Activated CD4-positive, alpha-beta T cell treated with anti-CD3 and anti-CD28 coated beads, Interleukin-2, amount 50 U/mL, for 4 hours (primary cell): ENCODE measurements around the gene GRAMD1A.
A peak's percentile ranks its signal among the peaks of the same experiment; 100 is the strongest.
"Not testable (repeated sequence)": the region's sequence is repeated elsewhere in the genome, so short reads cannot be mapped to it uniquely, and the experiment has no call there.

Experiments used
- DNase-seq, 2 experiments: peaks; one replicate each; pipeline ENCODE4 v3.0.0-alpha.2; 2020

The GRAMD1A gene

DNA sequence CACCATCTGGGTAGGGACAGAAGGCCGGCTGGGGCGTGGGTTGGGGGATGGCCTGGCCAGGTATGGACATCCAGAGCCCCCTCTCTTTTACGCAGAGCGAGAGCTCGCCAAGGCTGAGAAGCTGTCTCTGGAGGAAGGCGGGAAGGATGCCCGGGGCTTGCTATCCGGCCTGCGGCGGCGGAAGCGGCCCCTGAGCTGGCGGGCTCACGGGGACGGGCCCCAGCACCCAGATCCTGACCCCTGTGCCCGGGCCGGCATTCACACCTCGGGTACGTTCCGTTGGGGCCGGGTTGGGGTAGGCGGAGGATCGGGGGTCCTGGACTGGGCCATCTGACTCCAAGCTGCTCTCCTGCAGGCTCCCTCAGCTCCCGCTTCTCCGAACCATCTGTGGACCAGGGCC lies 21.5 kb downstream of the GRAMD1A start:
- no peak for DNase-seq

DNA sequence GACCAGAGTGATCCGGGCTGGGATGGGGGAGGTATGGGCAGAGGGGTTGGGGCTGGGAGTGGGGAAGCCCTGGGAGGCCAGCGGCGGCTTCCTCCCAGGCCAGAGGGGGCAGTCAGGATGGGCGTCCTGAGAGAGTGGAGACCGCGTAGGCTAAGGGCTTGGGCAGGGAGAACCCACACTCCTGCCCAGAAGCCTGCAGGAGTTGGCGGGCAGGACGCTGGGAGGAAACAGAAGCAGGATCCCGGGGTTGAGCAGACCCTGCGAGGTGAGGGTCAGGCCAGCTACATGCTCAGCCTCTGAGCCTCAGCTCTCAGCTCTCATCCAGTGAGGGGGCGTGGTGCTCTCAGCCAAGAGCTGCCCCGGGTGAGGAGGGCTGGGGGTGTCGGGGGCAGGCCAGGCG lies 22.3 kb downstream of the GRAMD1A start:
- DNase-seq: no peak

DNA sequence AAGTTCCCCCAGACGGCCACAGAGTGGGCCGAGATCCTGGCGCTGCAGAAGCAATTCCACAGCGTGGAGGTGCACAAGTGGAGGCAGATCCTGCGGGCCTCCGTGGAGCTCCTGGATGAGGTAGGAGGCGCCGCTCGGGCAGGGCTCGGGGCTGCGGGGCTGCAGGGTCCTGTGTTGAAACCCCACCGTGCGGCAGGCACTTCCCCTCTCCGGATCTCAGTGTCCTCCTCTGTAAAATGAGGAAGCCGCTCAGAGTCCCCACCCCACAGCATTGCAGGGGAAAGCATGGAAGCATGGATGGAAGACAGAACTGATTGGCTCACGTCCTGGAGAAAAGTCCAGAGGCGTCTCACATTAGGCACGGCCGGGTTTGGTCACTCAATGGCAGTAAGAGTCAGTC lies 23.3 kb downstream of the GRAMD1A start:
- DNase-seq: no peak

DNA sequence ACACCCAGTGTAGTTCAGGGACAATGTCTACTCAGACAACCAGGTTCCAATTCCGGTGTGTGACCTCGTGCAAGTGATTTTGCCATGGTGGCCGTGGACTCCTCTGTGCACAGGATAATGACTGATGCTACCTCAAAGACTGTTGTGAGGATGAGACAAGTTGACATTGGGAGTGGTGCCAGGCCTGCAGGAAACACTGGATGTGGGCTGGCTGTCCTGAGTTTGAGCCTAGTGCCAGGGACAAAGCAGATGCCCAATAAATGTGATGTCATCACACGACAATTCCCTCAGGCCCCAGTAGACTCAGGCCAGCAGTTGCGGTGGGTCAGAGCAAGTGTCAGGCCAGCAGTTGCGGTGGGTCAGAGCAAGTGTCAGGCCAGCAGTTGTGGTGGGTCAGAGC lies 24.0 kb downstream of the GRAMD1A start:
- no peak for DNase-seq

DNA sequence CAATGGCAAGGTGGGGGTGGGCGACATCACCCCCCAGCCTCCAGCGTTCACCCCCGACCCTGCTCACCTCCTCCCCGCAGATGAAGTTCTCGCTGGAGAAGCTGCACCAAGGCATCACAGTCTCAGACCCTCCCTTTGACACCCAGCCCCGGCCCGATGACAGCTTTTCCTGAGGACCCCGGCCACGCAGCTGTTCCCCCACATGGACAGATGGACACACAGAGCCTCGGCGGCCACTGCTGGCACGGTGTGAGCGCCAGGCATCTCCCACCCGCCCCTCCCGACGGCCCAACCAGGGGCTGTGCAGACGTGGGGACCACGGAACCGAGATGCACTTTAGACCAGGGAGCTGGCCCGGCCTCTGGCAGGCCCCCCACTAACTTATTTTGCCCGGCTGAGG lies 25.8 kb downstream of the GRAMD1A start:
- no peak for DNase-seq

DNA sequence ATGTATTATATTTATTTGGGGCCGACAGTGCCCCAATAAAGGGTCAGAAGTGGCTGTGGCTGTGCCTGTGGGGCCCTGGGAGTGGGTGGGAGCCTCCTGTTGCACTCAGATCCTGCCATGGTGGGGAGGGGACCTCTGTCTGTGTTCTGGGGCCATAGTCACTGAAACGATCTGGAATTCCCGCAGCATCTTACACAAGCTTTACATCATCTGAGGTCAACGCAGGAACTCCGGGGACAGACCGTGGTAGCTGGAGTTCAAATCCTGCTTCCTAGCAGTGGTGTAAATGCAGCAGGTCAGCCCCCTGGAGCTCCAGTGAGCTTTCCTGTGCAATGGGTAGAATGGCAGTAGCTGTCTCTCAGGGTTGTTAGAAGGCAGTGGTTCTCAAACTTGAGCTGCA lies 26.3 kb downstream of the GRAMD1A start:
- DNase-seq: no peak

DNA sequence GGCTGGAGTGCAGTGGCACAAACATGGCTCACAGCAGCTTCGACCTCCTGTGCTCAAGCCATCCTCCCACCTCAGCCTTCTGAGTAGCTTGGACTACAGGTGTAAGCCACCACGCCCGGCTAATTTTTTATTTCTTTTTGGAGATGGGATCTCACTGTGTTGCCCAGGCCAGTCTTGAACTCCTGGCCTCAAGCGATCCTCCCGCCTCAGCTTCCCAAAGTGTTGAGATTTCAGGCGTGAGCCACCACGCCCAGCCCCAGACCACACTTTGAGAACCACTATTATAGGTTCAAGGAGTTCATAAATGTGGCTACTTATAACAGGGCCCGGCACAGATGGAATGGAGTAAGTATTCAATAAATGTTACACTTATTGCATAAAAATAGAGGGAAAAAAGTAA lies 26.9 kb downstream of the GRAMD1A start:
- no peak for DNase-seq

DNA sequence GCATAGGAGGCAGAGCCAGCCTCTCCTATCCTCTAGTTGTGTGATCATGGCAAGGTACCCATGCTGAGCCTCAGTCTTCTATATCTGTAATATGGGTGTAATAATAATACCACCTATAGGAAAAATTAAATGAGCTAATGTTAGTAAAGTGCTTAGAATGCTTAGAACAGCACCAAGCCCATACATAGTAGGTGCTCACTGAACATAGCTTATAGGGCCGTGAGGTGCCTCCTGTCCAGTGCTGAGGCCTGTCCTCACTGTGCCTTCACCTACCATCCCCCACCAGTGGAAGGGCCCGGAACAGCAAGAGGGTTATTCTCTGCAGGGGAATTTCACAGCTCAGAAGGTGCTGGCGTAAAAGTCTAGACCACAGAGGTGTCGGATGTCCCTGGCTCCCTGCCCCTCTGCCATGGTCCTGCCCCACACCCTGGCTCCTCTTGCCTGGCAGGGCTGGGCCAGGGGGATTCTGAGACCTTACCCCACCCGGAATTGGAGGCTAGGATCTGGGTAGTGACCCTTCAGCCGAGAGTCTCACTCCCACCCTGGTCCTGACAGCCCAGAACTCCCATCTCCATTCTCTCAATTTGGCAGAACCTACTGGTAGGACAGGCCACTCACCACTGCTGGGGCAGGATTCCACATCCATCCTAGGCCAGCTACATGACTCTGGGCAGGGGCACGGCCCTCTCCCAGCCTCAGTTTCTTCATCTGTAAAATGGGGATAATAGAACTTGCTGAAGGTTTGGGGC lies 27.9 kb downstream of the GRAMD1A start:
- DNase-seq: no peak

DNA sequence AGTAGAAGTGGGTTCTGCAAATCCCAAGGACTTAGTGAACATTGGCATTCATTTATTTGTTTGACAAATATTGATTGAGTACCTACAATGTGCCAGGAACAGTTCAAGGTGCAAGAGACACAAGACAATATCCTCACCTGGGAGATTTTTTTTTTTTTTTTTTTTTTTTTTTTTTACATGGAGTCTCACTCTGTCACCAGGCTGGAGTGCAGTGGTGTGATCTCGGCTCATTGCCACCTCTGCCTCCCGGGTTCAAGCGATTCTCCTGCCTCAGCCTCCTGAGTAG lies 28.4 kb downstream of the GRAMD1A start:
- DNase-seq: not testable (repeated sequence)

DNA sequence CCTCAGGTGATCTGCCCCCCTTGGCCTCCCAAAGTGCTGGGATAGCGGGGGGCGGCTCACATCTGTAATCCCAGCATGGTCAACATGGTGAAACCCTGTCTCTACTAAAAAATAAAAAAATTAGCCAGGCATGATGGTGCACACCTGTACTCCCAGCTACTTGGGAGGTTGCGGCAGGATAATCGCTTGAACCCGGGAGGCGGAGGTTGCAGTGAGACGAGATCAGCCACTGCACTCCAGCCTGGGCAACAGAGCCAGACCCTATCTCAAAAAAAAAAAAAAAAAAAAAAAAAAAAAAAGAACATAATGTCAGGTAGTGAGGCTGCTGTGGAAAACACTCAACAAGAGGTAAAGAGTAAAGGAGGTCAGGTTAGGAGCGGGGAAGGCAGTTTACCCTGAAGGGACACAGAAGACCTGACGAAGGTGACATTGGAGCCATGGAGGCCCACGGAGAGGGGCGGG lies 29.2 kb downstream of the GRAMD1A start:
- not testable (repeated sequence) for DNase-seq

DNA sequence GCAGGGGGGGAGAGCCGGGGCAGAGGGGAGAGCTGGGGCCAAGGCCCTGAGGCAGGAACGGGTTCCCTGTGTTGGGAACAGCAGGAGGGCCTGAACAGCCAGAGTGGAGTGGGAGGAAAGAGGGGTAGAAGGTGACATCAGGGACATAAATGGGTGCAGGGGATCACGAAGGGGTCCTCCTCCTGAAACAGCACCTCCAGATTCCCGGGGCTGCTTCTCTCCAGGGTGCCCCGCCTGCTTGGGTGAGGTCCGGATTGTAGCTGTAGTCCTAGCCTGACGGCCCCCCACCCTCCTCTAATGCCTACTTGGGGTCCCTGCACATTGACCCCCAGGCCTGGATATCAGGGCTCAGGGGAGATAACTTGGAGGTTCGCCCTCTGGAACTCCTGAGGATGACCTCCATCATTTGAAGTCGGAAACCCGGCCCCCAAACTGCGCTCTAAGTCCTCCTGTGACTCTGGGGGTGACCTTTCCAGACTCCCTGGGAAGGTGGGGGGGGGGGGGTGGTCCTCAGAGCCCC lies 29.7 kb downstream of the GRAMD1A start:
- DNase-seq: no peak

DNA sequence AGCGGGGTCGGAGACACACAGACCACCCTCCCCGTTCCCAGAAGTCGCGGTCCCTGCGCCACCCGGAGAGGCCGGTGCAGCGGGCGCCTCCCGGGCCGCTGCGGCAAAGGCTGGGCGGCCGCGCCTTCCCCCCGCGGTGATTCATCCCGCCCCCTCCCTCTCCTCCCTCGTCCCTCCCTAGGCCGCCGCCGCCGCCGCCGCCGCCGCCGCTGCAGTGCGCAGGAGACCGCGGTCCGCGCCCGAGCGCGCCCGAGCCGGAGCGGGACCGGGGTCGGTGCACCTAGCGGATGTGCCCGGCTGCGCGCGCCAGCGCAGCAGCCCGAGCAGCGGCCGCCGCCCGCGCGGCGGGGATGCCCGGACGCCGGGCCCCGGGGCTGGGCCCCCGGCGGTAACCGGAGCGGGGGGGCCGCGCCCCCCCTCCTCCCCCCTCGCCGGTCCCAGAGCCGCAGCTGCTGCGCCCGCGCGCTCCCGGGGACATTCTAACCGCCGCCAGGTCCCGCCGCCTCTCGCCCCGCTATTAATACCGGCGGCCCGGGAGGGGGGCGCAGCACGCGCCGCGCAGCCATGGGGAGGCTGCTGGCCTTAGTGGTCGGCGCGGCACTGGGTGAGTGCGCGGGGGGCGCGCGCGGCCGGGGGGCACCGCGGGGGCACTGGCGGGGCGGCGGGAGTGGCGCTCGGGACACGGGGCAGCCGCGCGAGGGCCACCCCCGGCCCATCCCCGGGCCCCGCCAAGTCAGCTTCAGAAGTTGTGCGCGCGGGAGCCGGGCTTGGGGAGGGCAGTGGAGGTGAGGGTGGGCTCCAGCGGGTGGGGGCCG lies 30.3 kb downstream of the GRAMD1A start, which contains the start of gene SCN1B:
Gene SCN1B, plus strand, starts transcription at position 214 of the 815 bp plus-strand sequence. Its CDS starts 351 bp downstream, at position 565.
- DNase-seq: peak; percentile 66 to 70

DNA sequence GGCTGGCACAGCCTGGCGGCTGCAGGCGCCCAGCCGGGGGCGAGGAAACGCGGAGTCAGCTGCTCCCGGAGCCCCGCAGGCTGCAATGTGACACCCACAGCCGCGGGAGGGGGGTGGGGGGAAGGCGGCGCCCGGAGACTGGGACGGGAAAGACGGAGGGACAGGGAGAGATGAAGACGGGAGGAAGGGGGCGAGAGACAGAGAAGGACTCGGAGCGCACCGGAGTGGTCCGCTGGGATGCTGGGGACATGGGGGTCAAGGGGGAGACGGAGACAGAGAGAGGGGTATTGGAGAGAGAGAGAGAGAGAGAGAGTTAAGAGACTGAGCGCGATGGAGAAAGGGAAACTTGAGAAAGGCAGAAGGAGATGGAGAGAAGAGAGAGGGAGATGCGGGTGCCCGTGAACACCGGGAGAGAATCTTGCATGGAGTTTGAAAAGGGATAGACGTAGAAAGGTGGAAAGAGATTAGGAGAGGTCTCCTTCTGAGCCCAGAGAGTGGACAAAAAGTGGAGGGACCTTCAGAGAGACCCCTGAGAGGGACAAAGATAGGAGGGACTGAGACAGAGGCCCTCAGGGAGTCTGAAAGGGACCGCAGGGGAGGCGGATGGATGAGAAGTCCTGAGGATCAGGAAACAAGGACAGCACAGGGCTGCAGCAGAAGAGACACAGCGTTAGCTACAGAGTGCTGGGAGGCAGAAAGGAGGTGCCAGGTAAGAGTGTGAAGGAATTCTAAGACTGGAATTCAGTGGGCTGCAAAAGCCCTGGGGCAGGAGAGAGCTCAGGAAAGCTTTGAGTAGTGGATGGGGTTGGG lies 31.2 kb downstream of the GRAMD1A start:
- DNase-seq: no peak

DNA sequence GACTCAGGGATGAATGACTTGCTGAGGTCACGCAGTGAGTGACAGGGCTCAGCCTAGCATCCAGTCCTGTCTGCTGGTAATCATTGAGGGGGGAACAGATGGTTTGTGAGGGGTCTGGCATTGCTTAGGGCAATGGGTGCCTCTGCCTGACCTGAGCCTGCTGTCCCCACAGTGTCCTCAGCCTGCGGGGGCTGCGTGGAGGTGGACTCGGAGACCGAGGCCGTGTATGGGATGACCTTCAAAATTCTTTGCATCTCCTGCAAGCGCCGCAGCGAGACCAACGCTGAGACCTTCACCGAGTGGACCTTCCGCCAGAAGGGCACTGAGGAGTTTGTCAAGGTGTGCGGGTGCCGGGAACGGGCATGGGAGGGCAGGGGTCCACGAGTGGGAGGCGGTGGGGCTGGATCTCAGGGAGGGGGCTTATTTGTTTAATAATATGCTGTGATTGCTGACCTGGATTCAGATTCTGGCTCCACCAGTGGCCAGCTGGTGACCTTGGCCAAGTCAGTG lies 32.3 kb downstream of the GRAMD1A start:
- DNase-seq: no peak

DNA sequence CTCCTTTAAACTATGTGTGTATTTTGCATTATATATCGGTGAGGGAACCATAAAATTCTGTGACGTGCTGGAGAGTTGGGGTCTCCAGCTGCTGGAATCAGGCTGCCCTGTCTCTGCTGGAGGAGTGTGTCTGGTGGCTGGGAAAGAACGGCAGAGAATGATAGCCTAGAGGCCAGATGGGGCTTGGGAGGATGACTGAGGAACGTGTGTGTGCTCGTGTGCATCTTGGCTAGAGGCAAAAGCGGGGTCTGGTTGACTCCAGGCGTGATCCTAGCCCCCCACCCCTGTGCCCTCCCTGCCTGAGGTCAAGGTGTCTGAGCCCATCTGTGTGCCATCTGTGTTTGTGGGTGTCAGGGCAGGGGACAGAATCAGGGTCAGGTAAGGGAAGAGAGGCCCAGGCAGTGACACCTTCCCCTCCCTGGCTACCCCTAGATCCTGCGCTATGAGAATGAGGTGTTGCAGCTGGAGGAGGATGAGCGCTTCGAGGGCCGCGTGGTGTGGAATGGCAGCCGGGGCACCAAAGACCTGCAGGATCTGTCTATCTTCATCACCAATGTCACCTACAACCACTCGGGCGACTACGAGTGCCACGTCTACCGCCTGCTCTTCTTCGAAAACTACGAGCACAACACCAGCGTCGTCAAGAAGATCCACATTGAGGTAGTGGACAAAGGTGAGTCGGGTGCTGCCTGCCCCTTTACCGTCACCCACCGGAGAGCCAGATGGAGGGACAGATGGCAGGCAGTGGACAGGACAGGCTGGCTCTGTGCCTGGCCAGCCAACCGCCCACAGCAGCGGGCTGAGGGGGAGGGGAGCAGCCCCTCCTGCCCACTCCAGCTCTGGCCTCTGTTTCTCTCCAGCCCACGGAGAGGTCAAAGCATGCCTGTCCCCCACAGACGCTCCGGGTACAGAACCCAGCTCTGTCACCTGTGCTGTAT lies 33.2 kb downstream of the GRAMD1A start:
- no peak for DNase-seq

DNA sequence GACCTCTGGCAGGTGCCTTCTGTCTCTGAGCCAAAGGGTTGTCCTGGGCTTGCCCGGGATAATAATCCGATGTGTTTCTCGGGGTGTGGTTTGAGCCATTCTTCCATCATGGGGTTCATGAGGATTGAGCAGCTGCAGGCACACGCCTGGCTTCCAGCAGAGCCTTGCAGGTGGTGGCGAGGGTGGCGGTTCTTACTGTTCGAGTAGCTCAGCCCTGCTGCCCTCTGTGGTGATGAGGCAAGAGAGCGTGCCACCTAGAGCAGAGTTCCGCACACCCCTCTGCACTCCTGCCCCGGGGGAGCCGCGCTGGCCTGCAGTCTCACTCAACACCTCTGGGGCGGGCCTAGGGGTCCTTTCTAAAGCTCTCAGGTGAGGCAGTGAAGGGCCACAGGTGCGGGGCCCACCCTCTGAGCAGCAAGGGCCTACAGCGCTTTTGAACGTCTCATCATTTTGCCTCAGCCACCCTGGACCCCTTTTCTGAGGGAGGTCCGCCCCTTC lies 33.9 kb downstream of the GRAMD1A start:
- no peak for DNase-seq

DNA sequence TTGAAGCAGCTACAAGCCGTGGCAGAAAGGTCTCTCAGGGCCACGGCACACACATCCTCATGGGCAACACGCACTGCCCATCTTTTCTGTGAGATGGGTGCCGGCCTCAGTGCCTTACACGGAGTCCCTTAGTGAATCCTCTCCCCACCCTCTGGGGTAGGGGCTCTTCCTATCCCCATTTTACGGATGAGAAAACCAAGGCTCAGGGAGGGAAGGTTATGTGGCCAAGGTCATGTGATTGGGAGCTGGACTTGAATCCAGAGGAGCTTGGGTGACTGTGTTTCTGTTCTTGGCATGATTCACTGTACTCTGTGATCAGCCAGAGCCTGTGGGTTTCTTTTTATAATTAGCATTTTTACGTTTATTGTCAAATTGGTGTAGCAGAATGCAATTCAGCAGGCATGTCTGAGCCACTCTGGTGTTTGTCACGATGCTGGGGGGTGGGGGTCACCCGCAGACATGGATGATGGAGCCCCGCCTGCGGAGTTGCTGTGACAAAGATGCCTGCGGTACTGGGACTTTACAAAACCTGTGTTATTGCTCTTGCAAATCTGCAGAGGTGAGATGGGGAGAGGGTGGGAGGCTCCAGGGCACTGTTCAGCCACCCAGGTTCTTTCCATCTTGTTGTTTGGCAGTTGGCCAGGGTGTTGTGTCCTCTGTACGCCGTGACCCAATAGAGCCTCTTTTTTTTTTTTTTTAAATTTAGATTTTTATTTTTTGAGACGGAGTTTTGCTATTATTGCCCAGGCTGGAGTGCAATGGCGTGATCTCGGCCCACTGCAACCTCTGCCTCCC lies 34.7 kb downstream of the GRAMD1A start:
- DNase-seq: no peak

DNA sequence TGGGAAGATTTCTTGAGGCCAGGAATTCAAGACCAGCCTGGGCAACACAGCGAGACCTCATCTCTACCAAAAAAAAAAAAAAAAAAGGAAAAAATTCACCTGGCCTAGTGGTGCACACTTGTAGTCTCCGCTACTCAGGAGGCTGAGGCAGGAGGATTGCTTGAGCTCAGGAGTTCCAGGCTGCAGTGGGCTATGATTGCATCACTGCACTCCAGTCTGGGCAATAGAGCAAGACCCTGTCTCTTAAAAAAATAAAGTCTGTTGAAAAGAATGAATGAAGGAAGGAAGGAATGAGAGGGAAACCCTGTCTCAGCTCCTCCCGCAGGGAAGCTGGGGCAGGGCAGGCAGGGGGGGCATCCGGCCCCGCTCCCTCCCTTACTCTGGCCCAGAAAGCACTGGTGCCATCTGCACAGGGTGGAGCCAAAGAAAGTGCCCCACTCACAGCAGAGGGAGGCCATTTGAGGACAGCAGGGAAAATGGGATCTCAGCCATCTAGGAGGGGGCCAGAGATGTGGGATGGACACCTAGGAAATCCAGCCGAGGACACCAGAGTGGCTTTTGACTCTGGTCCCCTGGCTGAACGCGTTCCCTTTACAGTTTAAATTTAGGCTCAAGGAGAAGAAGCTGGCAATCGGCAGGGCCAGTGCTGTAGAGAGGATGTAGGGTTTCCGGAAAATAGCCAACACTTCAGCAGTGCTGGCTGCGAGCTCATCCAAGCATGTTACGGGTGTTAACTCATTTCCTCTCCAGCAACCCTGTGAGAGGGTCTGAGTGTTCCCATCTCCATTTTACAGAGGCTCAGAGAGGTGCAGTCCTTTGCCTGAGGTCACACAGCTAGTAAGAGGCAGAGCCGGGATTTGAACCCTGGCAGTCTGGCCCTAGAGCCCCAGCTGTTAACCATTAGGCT lies 37.8 kb downstream of the GRAMD1A start:
- DNase-seq: no peak

DNA sequence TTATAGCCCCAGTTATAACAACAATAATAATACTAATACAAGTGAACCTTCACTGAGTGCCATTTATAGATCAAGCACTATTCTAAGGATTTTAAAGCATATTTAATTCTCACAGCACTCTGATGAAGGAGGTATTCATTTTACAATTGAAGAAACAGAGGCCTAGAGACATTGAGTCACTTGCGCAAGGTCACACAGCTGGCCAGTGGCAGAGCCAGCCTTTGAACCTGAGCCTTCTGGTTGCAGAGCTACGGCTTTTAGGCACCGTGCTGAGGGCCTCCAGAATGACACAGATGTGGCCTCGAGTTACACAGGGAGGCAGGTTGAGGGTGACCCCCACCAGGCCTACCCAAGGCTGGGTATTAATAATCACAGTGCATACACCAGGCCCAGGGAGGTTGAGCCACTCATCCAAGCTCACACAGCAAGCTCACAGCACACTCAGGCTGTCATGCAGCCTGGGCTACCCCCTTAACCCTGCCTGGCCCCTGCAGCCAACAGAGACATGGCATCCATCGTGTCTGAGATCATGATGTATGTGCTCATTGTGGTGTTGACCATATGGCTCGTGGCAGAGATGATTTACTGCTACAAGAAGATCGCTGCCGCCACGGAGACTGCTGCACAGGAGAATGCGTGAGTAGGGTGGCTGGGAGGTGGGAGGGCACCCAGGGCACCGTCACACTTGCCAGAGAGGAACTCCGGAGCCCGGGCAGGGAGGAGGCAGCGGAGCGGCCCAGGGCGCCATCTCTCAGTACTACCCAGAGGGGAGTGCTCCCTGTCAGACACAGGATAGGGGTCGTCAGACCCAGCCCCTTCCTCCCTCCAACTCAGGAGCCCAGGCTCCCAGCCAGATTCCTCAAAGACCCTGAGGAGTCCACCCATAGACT lies 38.7 kb downstream of the GRAMD1A start:
- DNase-seq: no peak
